ENCODE results near the gene SHISA5. TPM values are rescaled to one million over a fixed set of nuclear protein-coding genes. Genes with fewer than 3 reads are reported as not detected.

Gene SHISA5
- total and polyA plus RNA-seq, 2 of the 8 experiments (the other 6 are each of a cell fraction or from before 2014, with no cell fraction given) = 196 to 315 TPM

- TF ChIP-seq NANOG (IDR thresholded peaks at IDR 0.05; ENCODE audit: insufficient read depth, low read depth, low read length, poor library complexity, severe bottlenecking) (no peak), KDM5A (IDR thresholded peaks at IDR 0.05; ENCODE audit: low read length) (no peak), YY1 (IDR thresholded peaks at IDR 0.05; ENCODE audit: low read depth, low read length) (no peak), TAF7 (optimal IDR thresholded peaks at IDR 0.05; ENCODE audit: borderline replicate concordance, low read depth, low read length) (no peak), ATF3 (IDR thresholded peaks at IDR 0.05; ENCODE audit: insufficient read depth, low read depth, low read length) (no peak), USF2 (IDR thresholded peaks at IDR 0.05; ENCODE audit: low read length) (no peak)
These were observed 12.6 kb upstream of the SHISA5 start (continued) for GRCh38 chr3:48516571-48516970.

Measured in H1 (cell line).